H1 (cell line): ENCODE measurements around the gene TVP23B. TPM values are rescaled to one million over a fixed set of nuclear protein-coding genes. Genes with fewer than 3 reads are reported as not detected.
"Not testable (repeated sequence)": the region's sequence is repeated elsewhere in the genome, so short reads cannot be mapped to it uniquely, and the experiment has no call there.

Source experiments
- CTCF ChIA-PET: fragments of 300-600 bp; sonication (Branson Sonifier 250); formaldehyde crosslinking; loops from one replicate; lab custom pipeline; 2021; ENCODE audit not compliant: partially characterized antibody; lab: Charles Lee
- POLR2A ChIA-PET: fragments of 300-600 bp; sonication (Branson Sonifier 250); formaldehyde crosslinking; loops from one replicate; lab custom pipeline; 2021; ENCODE audit warnings: inconsistent platforms; ENCODE audit not compliant: partially characterized antibody; lab: Charles Lee
- DNase-seq, 2 experiments: peaks; one replicate each; pipeline versions ENCODE4 v3.0.0 to v3.0.0-alpha.2; 2010 to 2022; ENCODE audit warnings: low spot score in 2 of 2, low read depth in 1 of 2, mixed read lengths in 1 of 2
- FAIRE-seq: peaks from 2 replicates; lab custom pipeline; 2011; peaks lifted over from hg19 to GRCh38; lab: Jason Lieb, UNC
- H2AFZ ChIP-seq: 2 replicates; pipeline ENCODE4 v1.8.1; 2012; ENCODE audit warnings: low read length, inconsistent platforms
- H2AK5ac ChIP-seq: 2 replicates; pipeline ENCODE4 v1.6.1; 2013; ENCODE audit warnings: low read depth, low read length
- H2BK120ac ChIP-seq: replicated peaks from 2 replicates; pipeline ENCODE3; 2013; ENCODE audit warnings: low read depth, low read length, inconsistent platforms
- H2BK12ac ChIP-seq: 2 replicates; pipeline ENCODE4 v1.6.1; 2013; ENCODE audit warnings: low read depth, low read length
- H2BK15ac ChIP-seq: 2 replicates; pipeline ENCODE4 v1.6.1; 2013; ENCODE audit warnings: low read length
- H2BK20ac ChIP-seq: 2 replicates; pipeline ENCODE4 v1.6.1; 2013; ENCODE audit warnings: low read length
- H2BK5ac ChIP-seq: 2 replicates; pipeline ENCODE4 v1.6.1; 2013; ENCODE audit warnings: low read depth, low read length
- H3K14ac ChIP-seq: 2 replicates; pipeline ENCODE4 v1.6.1; 2013; ENCODE audit warnings: inconsistent platforms; ENCODE audit not compliant: insufficient read length
- H3K18ac ChIP-seq: 2 replicates; pipeline ENCODE4 v1.6.1; 2013; ENCODE audit warnings: low read length; ENCODE audit errors: extremely low read depth
- H3K23ac ChIP-seq: 2 replicates; pipeline ENCODE4 v1.6.1; 2013; ENCODE audit warnings: inconsistent platforms; ENCODE audit not compliant: insufficient read length
- H3K23me2 ChIP-seq: 2 replicates; pipeline ENCODE4 v1.6.1; 2013; ENCODE audit warnings: low read depth, low read length
- H3K27ac ChIP-seq: 2 replicates; pipeline ENCODE4 v1.6.1; 2011; ENCODE audit warnings: low read depth, low read length, inconsistent platforms
- H3K27me3 ChIP-seq, 4 experiments: replicated peaks in 1 of 4; 1 replicate in 1 of 4; 2 replicates in 3 of 4; pipeline versions ENCODE4 v1.6.1 to v1.8.1; 2011 to 2013; ENCODE audit warnings: low read length in 3 of 4, mild to moderate bottlenecking in 3 of 4, inconsistent platforms in 2 of 4, mixed read lengths in 2 of 4, moderate library complexity in 1 of 4; ENCODE audit not compliant: control insufficient read depth in 3 of 4, insufficient read depth in 3 of 4; ENCODE audit errors: extremely low read depth in 1 of 4
- H3K36me3 ChIP-seq, 4 experiments: 2 replicates each; pipeline versions ENCODE4 v1.6.1 to v1.8.1; 2011 to 2013; ENCODE audit warnings: mild to moderate bottlenecking in 4 of 4, low read length in 3 of 4, moderate library complexity in 2 of 4, control low read depth in 1 of 4, inconsistent platforms in 1 of 4; ENCODE audit not compliant: insufficient read depth in 4 of 4, control insufficient read depth in 2 of 4
- H3K4ac ChIP-seq: replicated peaks from 2 replicates; pipeline ENCODE3; 2013; ENCODE audit warnings: low read length, low read depth, mixed read lengths, inconsistent platforms; ENCODE audit not compliant: insufficient read length
- H3K4me1 ChIP-seq, 4 experiments: replicated peaks in 1 of 4; 1 replicate in 1 of 4; 2 replicates in 3 of 4; pipeline versions ENCODE4 v1.6.1 to v1.8.1; 2011 to 2013; ENCODE audit warnings: low read length in 3 of 4, inconsistent platforms in 2 of 4, mixed read lengths in 1 of 4; ENCODE audit not compliant: insufficient read depth in 4 of 4, control insufficient read depth in 3 of 4
- H3K4me2 ChIP-seq, 2 experiments: 2 replicates each; pipeline versions ENCODE4 v1.6.1 to v1.8.1; 2011 to 2013; ENCODE audit warnings: low read depth in 2 of 2, low read length in 2 of 2, control low read depth in 1 of 2, inconsistent platforms in 1 of 2, mild to moderate bottlenecking in 1 of 2; ENCODE audit not compliant: insufficient read depth in 1 of 2
- H3K4me3 ChIP-seq, 4 experiments: fragments of 200-600, 300-600 bp in 1 of 4; sonication (generic), shearing (Covaris generic), sonication (Bioruptor Twin) in 1 of 4; 2 replicates each; pipeline versions ENCODE4 v1.5.1 to v1.8.1; 2011 to 2016; ENCODE audit warnings: low read length in 4 of 4, low read depth in 3 of 4, control low read depth in 2 of 4, inconsistent platforms in 2 of 4, mild to moderate bottlenecking in 2 of 4, mixed read lengths in 1 of 4, moderate library complexity in 1 of 4; ENCODE audit not compliant: insufficient read depth in 2 of 4; ENCODE audit errors: extremely low read depth in 1 of 4
- H3K56ac ChIP-seq: replicated peaks from 2 replicates; pipeline ENCODE3; 2013; ENCODE audit warnings: low read depth, mild to moderate bottlenecking, mixed read lengths, low read length, inconsistent platforms; ENCODE audit not compliant: insufficient read length
- H3K79me1 ChIP-seq: 2 replicates; pipeline ENCODE4 v1.6.1; 2013; ENCODE audit warnings: low read depth, low read length, control low read depth
- H3K79me2 ChIP-seq, 2 experiments: 2 replicates each; pipeline versions ENCODE4 v1.6.1 to v1.8.1; 2012 to 2013; ENCODE audit warnings: low read length in 2 of 2, mild to moderate bottlenecking in 2 of 2, inconsistent platforms in 1 of 2; ENCODE audit not compliant: insufficient read depth in 2 of 2, control insufficient read depth in 1 of 2
- H3K9ac ChIP-seq, 4 experiments: replicated peaks in 1 of 4; 1 replicate in 1 of 4; 2 replicates in 3 of 4; pipeline versions ENCODE4 v1.6.1 to v1.8.1; 2011 to 2013; ENCODE audit warnings: low read depth in 3 of 4, low read length in 3 of 4, control low read depth in 2 of 4, mild to moderate bottlenecking in 2 of 4, moderate library complexity in 2 of 4, inconsistent platforms in 1 of 4; ENCODE audit errors: extremely low read depth in 1 of 4
- H3K9me3 ChIP-seq, 2 experiments: 2 replicates each; pipeline versions ENCODE4 v1.6.1 to v1.8.1; 2012 to 2013; ENCODE audit warnings: mild to moderate bottlenecking in 2 of 2, moderate library complexity in 2 of 2, control low read depth in 1 of 2, inconsistent platforms in 1 of 2, low read depth in 1 of 2, low read length in 1 of 2, mixed read lengths in 1 of 2; ENCODE audit not compliant: insufficient read depth in 2 of 2
- H4K20me1 ChIP-seq, 2 experiments: replicated peaks in 1 of 2; 2 replicates each; pipeline versions ENCODE3 to v1.8.1; 2011 to 2013; ENCODE audit warnings: inconsistent platforms in 2 of 2, low read length in 2 of 2, mild to moderate bottlenecking in 1 of 2; ENCODE audit not compliant: insufficient read depth in 2 of 2, control insufficient read depth in 1 of 2
- H4K5ac ChIP-seq: 2 replicates; pipeline ENCODE4 v1.6.1; 2013; ENCODE audit warnings: low read length, low read depth, mixed read lengths, inconsistent platforms; ENCODE audit not compliant: insufficient read length
- H4K8ac ChIP-seq: 2 replicates; pipeline ENCODE4 v1.8.0; 2013; ENCODE audit warnings: mild to moderate bottlenecking, moderate library complexity, low read length, inconsistent platforms; ENCODE audit not compliant: insufficient read depth; ENCODE audit errors: extremely low read depth
- H4K91ac ChIP-seq: replicated peaks from 2 replicates; pipeline ENCODE3; 2013; ENCODE audit warnings: low read length, mixed read lengths, inconsistent platforms; ENCODE audit not compliant: insufficient read length
- WGBS, 2 experiments: shearing (Covaris generic) in 1 of 2; methylation state at CpG; one replicate each; pipeline versions ENCODE4 v1.1.6 to v1.1.7; 2013 to 2015; ENCODE audit warnings: low lambda C conversion rate in 2 of 2, mixed read lengths in 2 of 2, inconsistent platforms in 1 of 2, low coverage in 1 of 2, missing lambda C conversion rate in 1 of 2; ENCODE audit not compliant: insufficient replicate concordance in 2 of 2, insufficient coverage in 1 of 2, insufficient read length in 1 of 2; ENCODE audit errors: extremely low coverage in 1 of 2, missing lambda C conversion rate in 1 of 2; 5-methylcytosine and 5-hydroxymethylcytosine counted together
- polyA plus RNA-seq, 7 experiments: library from polyadenylated mRNA; depleted of rRNA in 3 of 7; stranded (reverse) in 5 of 7; unstranded in 2 of 7; fragments of >200 nt in 5 of 7; fragments of 200-250 nt in 2 of 7; gene quantifications; 1 replicate in 5 of 7; 2 replicates in 1 of 7; 4 replicates in 1 of 7; pipeline versions ENCODE4 v1.2.1 to v1.2.3, GENCODE V29; 2011 to 2013; ENCODE audit warnings: missing spikeins in 2 of 7, mixed read lengths in 2 of 7
- total RNA-seq: library from RNA; stranded (reverse); fragmentation: NEBNext Ultra II Directional; extraction: Animal tissue kit (Norgen Biotek cat#: 25700); gene quantifications from 2 replicates; pipeline ENCODE4 v1.2.1, GENCODE V29; 2021

The TVP23B gene
- total and polyA plus RNA-seq, 2 of the 8 experiments (the other 6 are each of a cell fraction or from before 2014, with no cell fraction given), result 11.5 to 22.7 TPM

DNA sequence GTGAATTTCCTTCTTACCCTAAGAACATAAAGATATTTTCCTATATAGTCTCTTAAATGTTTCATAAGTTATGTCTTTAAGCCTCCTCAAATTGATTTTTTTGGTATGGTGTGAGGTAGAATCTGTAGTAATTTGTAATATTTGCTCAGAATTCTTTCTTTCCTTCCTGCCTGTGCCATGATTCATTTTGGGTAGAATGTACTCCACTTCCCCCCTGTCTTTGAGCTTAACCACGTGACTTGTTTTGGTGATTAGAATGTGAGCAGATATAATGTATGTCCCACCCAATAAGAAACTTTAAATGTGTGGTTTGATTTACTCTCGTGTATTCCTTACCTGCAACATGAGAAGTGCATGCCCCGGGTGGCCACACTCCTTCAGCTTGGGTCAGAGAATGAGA is 40.4 kb downstream of the TVP23B start:
- H3K18ac ChIP-seq, H4K5ac ChIP-seq, H3K27me3 ChIP-seq, FAIRE-seq, H3K4me2 ChIP-seq, H2BK15ac ChIP-seq, H2BK12ac ChIP-seq, H4K91ac ChIP-seq, H3K4me3 ChIP-seq, H3K9ac ChIP-seq, H4K8ac ChIP-seq, H3K23me2 ChIP-seq, H3K56ac ChIP-seq, POLR2A ChIA-PET, CTCF ChIA-PET, H3K9me3 ChIP-seq, H2BK5ac ChIP-seq, DNase-seq, H3K27ac ChIP-seq, H3K4me1 ChIP-seq, H2BK20ac ChIP-seq, H3K79me1 ChIP-seq, H3K79me2 ChIP-seq, H2BK120ac ChIP-seq, H2AFZ ChIP-seq, H3K36me3 ChIP-seq, H3K23ac ChIP-seq, H2AK5ac ChIP-seq, H4K20me1 ChIP-seq, H3K14ac ChIP-seq, H3K4ac ChIP-seq: not testable (repeated sequence)
- 81% methylated on average over 1 of the region's 3 CpGs; no CpG with 5 or more reads in 1 of the 2 experiments for WGBS, 2 experiments

DNA sequence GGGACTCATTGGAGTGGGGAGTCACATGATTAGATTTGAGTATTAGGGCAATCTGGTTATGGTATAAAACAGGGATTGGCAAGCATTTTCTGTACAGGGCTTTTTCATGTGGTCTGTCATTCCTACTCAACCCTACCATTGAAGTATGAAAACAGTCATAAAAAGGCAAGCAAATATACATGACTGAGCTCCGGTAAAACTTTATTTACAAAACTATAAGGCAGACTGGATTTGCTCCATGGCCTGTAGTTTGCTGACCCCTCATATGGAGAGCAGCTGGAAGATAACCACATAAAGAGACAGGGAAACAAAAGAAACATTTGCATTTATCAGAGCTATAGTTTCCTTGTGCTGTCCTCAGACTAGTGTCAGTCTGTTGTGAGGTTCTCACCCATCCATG is 46.6 kb downstream of the TVP23B start:
- H4K91ac ChIP-seq, H2BK15ac ChIP-seq, H3K23ac ChIP-seq, FAIRE-seq, POLR2A ChIA-PET, H3K79me1 ChIP-seq, H3K79me2 ChIP-seq, H3K36me3 ChIP-seq, H3K18ac ChIP-seq, H2AFZ ChIP-seq, H3K23me2 ChIP-seq, H2BK120ac ChIP-seq, H4K20me1 ChIP-seq, H2AK5ac ChIP-seq, H2BK20ac ChIP-seq, H3K4me2 ChIP-seq, H3K4me1 ChIP-seq, H3K27ac ChIP-seq, H3K27me3 ChIP-seq, H3K9ac ChIP-seq, H3K14ac ChIP-seq, H4K5ac ChIP-seq, H2BK5ac ChIP-seq, H4K8ac ChIP-seq, H3K9me3 ChIP-seq, DNase-seq, H2BK12ac ChIP-seq, H3K56ac ChIP-seq, CTCF ChIA-PET, H3K4ac ChIP-seq, H3K4me3 ChIP-seq: not testable (repeated sequence)
- no CpG with 5 or more reads among the region's 1 CpG for WGBS, 2 experiments
